ENCODE results near the gene C10orf143.

- TF ChIP-seq POLR2A (IDR thresholded peaks at IDR 0.05) = no peak
- TF ChIP-seq CTCF (IDR thresholded peaks at IDR 0.05) = no peak
Measured at GRCh38 chr10:130016095-130016494, 94.5 kb downstream of the C10orf143 start.

Measured in uterus (tissue), 2 donors.